AG09319 (cell line): ENCODE results near the gene NCKAP5.

ENCODE experiments used
- DNase-seq: peaks from one replicate; pipeline ENCODE4 v3.0.0-alpha.2; 2010; ENCODE audit warnings: low read depth; ENCODE audit errors: extremely low read depth
- TF ChIP-seq, protein P1 (sequence below): IDR thresholded peaks from 2 replicates; pipeline ENCODE4 v1.5.1; 2011; ENCODE audit warnings: low read depth, mild to moderate bottlenecking, inconsistent platforms, low read length, moderate library complexity

NCKAP5 gene

GRCh38 chr2:133192028-133192427 lies 376.2 kb downstream of the NCKAP5 start:
- TF ChIP-seq, protein P1, sequence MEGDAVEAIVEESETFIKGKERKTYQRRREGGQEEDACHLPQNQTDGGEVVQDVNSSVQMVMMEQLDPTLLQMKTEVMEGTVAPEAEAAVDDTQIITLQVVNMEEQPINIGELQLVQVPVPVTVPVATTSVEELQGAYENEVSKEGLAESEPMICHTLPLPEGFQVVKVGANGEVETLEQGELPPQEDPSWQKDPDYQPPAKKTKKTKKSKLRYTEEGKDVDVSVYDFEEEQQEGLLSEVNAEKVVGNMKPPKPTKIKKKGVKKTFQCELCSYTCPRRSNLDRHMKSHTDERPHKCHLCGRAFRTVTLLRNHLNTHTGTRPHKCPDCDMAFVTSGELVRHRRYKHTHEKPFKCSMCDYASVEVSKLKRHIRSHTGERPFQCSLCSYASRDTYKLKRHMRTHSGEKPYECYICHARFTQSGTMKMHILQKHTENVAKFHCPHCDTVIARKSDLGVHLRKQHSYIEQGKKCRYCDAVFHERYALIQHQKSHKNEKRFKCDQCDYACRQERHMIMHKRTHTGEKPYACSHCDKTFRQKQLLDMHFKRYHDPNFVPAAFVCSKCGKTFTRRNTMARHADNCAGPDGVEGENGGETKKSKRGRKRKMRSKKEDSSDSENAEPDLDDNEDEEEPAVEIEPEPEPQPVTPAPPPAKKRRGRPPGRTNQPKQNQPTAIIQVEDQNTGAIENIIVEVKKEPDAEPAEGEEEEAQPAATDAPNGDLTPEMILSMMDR: no peak
- DNase-seq: no peak

- DNase-seq: no peak
- TF ChIP-seq, protein P1: no peak
Observed at GRCh38 chr2:133177196-133177595, 391.1 kb downstream of the NCKAP5 start.

- TF ChIP-seq, protein P1: no peak
- no peak for DNase-seq
Observed at GRCh38 chr2:133175926-133176325, 392.3 kb downstream of the NCKAP5 start.

DNA sequence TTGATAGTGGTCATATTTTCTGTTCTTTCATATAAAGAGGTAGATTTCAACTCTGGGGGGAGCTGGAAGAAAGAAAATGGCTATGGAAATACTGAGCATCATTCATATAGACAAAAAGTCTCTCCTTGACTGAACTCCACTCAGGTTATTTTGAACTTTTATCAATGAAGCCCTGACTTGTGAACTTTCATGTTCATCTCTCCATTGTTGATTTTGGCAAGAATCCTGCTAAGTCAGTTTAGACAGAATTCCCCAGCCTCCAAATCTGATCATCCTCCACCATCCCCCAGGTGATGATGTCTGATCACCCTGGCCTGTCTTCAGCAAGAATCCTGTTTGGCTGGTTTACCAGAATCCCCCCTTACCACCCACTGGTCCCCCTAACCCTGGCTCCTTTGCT lies 395.0 kb downstream of the NCKAP5 start:
- TF ChIP-seq, protein P1: no peak
- no peak for DNase-seq

GRCh38 chr2:133171393-133172004 lies 396.8 kb downstream of the NCKAP5 start:
- peak; percentile 37 for DNase-seq
- TF ChIP-seq, protein P1: peak; percentile 55

GRCh38 chr2:133169274-133169912 lies 398.9 kb downstream of the NCKAP5 start:
- no peak for DNase-seq
- TF ChIP-seq, protein P1: no peak

DNA sequence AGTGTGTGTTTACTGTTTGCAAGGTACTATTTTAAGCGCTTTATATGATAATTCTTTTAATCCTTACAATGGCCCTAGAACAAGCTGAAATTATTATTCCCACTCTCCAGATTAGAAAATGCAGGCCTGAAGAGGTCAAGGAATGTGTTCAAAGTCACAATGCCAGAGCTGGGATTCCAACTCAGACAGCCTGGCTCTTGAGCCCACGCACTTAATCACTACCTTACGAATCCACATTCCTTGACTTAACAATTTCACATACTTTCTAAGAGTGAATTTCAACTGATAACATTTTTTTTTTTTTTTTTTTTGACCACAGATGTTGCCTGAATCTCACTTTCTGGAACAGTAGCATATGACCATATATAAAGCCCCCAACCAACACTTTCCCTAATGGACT lies 400.3 kb downstream of the NCKAP5 start:
- no peak for DNase-seq
- TF ChIP-seq, protein P1: no peak
